HG03103 (cell line): Measurements from ENCODE around the gene TMEM106C.

Source experiments
- ATAC-seq: cut with Tn5 transposase; IDR thresholded peaks from one replicate; pipeline ENCODE4 v1.9.1; 2021; ENCODE audit warnings: low read depth; ENCODE audit not compliant: unreplicated experiment

The TMEM106C gene

GRCh38 chr12:47991106-47992061, 28.0 kb downstream of the TMEM106C start:
- ATAC-seq = no peak

- no peak for ATAC-seq
Observed at GRCh38 chr12:47992776-47993175, 29.4 kb downstream of the TMEM106C start.

- ATAC-seq = no peak
Observed at GRCh38 chr12:47993491-47993890, 30.1 kb downstream of the TMEM106C start.

GRCh38 chr12:47995981-47996401, 32.6 kb downstream of the TMEM106C start:
- no peak for ATAC-seq

DNA sequence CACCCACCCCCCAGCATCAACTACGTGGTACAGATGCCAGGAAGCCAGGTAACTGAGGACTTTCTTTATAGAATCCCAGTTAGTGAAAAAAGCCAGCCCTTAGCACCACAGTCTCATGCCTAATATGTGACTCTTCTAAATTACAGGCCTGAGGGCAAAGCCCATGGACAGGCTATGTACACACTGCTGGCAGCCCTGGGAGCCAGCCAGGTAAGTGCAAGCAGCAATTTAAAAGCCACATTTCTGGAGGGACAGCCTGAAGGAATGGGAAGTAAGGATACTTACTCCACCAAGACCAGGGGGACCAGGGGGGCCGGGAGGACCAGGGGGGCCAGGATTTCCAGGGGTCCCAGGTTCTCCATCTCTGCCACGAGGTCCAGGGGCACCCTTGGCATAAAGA, 33.9 kb downstream of the TMEM106C start:
- no peak for ATAC-seq

- ATAC-seq = no peak
Observed at GRCh38 chr12:47999816-48000215, 36.4 kb downstream of the TMEM106C start.

GRCh38 chr12:48000878-48001504, 37.6 kb downstream of the TMEM106C start:
- ATAC-seq = no peak

- ATAC-seq = no peak
Observed at GRCh38 chr12:48001505-48002413, 38.4 kb downstream of the TMEM106C start.

DNA sequence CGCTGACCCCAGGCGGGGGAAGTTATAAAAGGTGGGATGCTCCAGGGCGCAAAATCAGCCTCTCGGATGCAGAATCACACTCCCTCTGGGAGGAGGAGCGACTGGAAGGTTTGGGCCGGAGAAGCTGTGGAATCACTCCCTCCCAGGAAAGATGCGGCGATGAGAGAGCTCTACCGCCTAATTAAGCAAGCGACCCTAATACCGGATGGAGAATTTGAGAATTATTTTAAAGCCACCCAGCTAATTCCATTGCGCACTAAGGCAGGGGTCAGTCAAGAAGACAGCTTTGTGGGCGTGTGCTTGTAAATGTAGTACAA, 39.0 kb downstream of the TMEM106C start:
- ATAC-seq = no peak

GRCh38 chr12:48002773-48003218, 39.4 kb downstream of the TMEM106C start:
- no peak for ATAC-seq

DNA sequence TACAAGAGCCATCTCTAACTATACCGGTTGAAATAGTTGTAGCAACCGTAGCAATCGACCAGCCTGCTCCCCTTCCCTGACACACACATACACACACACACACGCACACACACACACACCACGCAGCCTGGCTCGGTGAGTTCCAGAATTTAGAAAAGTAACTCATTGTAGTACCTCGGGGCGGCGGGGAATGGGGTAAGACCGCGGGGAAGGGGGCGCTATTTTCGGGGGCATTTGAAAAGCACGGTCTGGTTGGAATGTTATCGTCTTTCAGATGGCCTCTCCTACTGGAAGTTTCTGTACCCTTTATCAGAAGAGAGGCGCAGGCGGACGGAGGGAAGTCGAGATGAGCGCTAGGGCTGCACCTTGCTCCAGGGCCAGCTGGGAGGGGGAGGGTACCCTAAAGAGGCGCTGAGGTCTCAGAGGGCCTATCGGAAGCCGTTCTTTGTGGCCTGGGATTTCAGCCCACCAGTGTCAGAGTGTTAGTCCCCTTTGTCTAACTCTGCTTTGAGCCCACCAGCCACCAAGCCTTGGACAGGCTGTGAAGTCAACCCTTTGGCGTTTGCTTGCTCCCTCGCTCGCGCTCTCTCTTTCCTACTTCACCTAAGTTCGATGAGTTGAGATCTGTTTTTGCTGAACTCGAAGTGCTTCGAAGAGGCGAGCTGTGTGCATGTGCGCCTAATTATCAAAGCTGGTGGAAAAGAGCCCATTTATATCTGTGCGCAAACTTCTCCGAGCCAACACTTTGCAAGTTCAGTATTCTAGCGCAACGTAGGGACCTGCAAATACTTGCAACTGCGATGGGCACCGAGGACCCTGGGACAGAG, 40.0 kb downstream of the TMEM106C start:
- no peak for ATAC-seq

- ATAC-seq = no peak
Observed at GRCh38 chr12:48004053-48004941, 40.9 kb downstream of the TMEM106C start, which contains the start of gene COL2A1. TSS of gene COL2A1 (minus strand) at chr12:48004476. CDS start at chr12:48004321, 155 bp downstream.

- no peak for ATAC-seq
Observed at GRCh38 chr12:48005001-48005749, 41.8 kb downstream of the TMEM106C start.

DNA sequence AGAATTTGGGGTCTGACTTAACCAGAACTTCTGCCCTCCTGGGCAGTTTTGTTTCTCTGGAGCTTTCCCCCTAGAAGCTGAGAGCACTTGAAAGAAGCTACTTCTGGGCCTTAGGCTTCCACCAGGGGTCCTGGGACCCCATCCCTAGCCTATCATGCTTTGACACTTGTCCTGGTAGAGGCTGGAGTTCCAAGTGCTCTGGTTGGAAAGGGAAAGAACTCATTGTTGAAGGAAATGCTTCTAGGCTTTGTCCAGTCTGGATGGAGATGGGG, 42.3 kb downstream of the TMEM106C start:
- no peak for ATAC-seq

GRCh38 chr12:48007206-48007605, 43.8 kb downstream of the TMEM106C start:
- no peak for ATAC-seq

DNA sequence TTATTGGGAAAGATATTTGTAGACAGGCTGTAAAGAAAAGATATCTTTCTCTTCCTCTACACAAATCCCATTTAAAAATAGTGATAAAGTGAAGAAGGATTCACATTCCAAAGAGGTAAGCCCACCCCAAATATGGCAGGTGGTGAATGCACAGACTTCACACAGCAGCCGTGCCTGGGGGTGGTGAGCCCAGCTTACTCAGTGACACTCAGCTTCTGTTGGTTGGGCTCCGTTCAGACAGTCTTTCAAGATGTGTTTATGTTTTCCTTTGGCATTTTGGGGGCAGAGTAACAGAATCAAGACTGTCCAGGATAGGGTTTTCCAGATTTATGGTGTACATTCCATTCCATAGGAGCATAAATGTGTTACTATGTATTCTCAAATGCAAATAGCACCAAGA, 45.0 kb downstream of the TMEM106C start:
- ATAC-seq = no peak

DNA sequence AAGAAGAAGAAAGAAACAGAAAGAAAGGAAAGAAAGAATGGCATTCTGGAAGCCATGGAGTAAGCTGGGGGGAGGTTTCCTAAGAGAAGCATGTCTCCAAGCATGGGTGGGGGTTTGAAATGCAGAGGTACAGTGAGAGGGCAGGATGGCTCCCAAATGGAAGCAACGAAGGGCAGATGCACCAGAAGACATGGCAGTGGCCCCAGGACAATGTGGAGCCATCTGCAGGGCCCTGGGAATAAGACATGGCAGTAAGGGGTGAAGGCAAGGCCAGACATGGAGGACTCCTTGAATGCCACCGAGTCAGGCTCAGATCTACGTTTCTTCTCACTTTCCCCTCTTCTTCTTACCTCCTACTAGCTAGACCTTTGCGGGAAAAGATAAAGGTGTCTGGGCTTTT, 45.6 kb downstream of the TMEM106C start:
- no peak for ATAC-seq

GRCh38 chr12:48009471-48009870, 46.1 kb downstream of the TMEM106C start:
- ATAC-seq = no peak
